ENCODE measurements around the gene ITPK1.

The ITPK1 gene

GRCh38 chr14:93005135-93005813 is 110.5 kb downstream of the ITPK1 start:
- no peak for DNase-seq

GRCh38 chr14:93004699-93005082 is 111.0 kb downstream of the ITPK1 start:
- DNase-seq = no peak

- no peak for DNase-seq
Observed at GRCh38 chr14:93003945-93004698, 111.6 kb downstream of the ITPK1 start.

GRCh38 chr14:93002851-93003298 is 112.8 kb downstream of the ITPK1 start:
- no peak for DNase-seq

- DNase-seq = no peak
Observed at GRCh38 chr14:93002049-93002448, 113.7 kb downstream of the ITPK1 start.

GRCh38 chr14:92998946-92999345 is 116.8 kb downstream of the ITPK1 start:
- no peak for DNase-seq

GRCh38 chr14:92997343-92998061 is 118.2 kb downstream of the ITPK1 start:
- DNase-seq = no peak

GRCh38 chr14:92995620-92996019 is 120.1 kb downstream of the ITPK1 start:
- DNase-seq = no peak

GRCh38 chr14:92994942-92995341 is 120.8 kb downstream of the ITPK1 start:
- no peak for DNase-seq

- no peak for DNase-seq
Observed at GRCh38 chr14:92994131-92994676, 121.5 kb downstream of the ITPK1 start.

- DNase-seq = no peak
Observed at GRCh38 chr14:92993302-92993701, 122.4 kb downstream of the ITPK1 start.

- no peak for DNase-seq
Observed at GRCh38 chr14:92991536-92991935, 124.2 kb downstream of the ITPK1 start.

GRCh38 chr14:92990456-92991430 is 125.0 kb downstream of the ITPK1 start:
- no peak for DNase-seq

GRCh38 chr14:92988786-92989755 is 126.7 kb downstream of the ITPK1 start:
- no peak for DNase-seq

- DNase-seq = no peak
Observed at GRCh38 chr14:92987713-92988510, 127.8 kb downstream of the ITPK1 start.

GRCh38 chr14:92987148-92987570 is 128.6 kb downstream of the ITPK1 start:
- DNase-seq = no peak

- DNase-seq = no peak
Observed at GRCh38 chr14:92986254-92987147, 129.2 kb downstream of the ITPK1 start.

- no peak for DNase-seq
Observed at GRCh38 chr14:92985521-92985920, 130.2 kb downstream of the ITPK1 start.

- no peak for DNase-seq
Observed at GRCh38 chr14:92984896-92985295, 130.8 kb downstream of the ITPK1 start.

Measured in SIG-M5 (cell line).